Keratinocyte (primary cell): ENCODE data around the gene ACOX2. TPM values are rescaled to one million over a fixed set of nuclear protein-coding genes. Genes with fewer than 3 reads are reported as not detected.

Experiments used
- DNase-seq: peaks from one replicate; pipeline ENCODE4 v3.0.0-alpha.2; 2011; ENCODE audit warnings: low read depth, missing footprints, low spot score
- FAIRE-seq: peaks from 2 replicates; lab custom pipeline; 2011; peaks lifted over from hg19 to GRCh38; lab: Jason Lieb, UNC
- H2AFZ ChIP-seq: 2 replicates; pipeline ENCODE4 v1.6.0; 2012; ENCODE audit warnings: low read length, control low read depth, inconsistent platforms; ENCODE audit not compliant: control insufficient read depth
- H3K27ac ChIP-seq: 2 replicates; pipeline ENCODE4 v1.5.1; 2011; ENCODE audit warnings: low read length; ENCODE audit not compliant: control insufficient read depth, insufficient read depth
- H3K27me3 ChIP-seq: 3 replicates; pipeline ENCODE4 v1.6.0; 2011; ENCODE audit warnings: low read length; ENCODE audit not compliant: control insufficient read depth, insufficient read depth; ENCODE audit errors: extremely low read depth
- H3K36me3 ChIP-seq, 2 experiments: 2 replicates in 1 of 2; 3 replicates in 1 of 2; pipeline ENCODE4 v1.5.1; 2011; ENCODE audit warnings: low read length in 2 of 2, mild to moderate bottlenecking in 1 of 2; ENCODE audit not compliant: control insufficient read depth in 2 of 2, insufficient read depth in 2 of 2; ENCODE audit errors: extremely low read depth in 1 of 2
- H3K4me1 ChIP-seq: 3 replicates; pipeline ENCODE4 v1.5.1; 2011; ENCODE audit warnings: low read length; ENCODE audit not compliant: control insufficient read depth, insufficient read depth; ENCODE audit errors: extremely low read depth
- H3K4me2 ChIP-seq: 3 replicates; pipeline ENCODE4 v1.6.0; 2011; ENCODE audit warnings: low read depth, low read length; ENCODE audit not compliant: control insufficient read depth, insufficient read depth; ENCODE audit errors: extremely low read depth
- H3K4me3 ChIP-seq, 3 experiments: fragments of 200-600 bp in 1 of 3; sonication (generic) in 1 of 3; 2 replicates in 2 of 3; 3 replicates in 1 of 3; pipeline ENCODE4 v1.5.1; 2011 to 2016; ENCODE audit warnings: low read length in 3 of 3, mild to moderate bottlenecking in 3 of 3, control low read depth in 2 of 3, inconsistent platforms in 1 of 3, low read depth in 1 of 3, mixed read lengths in 1 of 3, mixed run types in 1 of 3, moderate library complexity in 1 of 3; ENCODE audit not compliant: control insufficient read depth in 2 of 3, insufficient read depth in 2 of 3; ENCODE audit errors: extremely low read depth in 1 of 3
- H3K79me2 ChIP-seq: 2 replicates; pipeline ENCODE4 v1.6.0; 2012; ENCODE audit warnings: low read length; ENCODE audit not compliant: control insufficient read depth, insufficient read depth
- H3K9ac ChIP-seq: 3 replicates; pipeline ENCODE4 v1.6.0; 2011; ENCODE audit warnings: low read length; ENCODE audit not compliant: control insufficient read depth, insufficient read depth; ENCODE audit errors: extremely low read depth
- H3K9me1 ChIP-seq: 3 replicates; pipeline ENCODE4 v1.6.0; 2011; ENCODE audit warnings: low read length; ENCODE audit not compliant: control insufficient read depth, insufficient read depth; ENCODE audit errors: extremely low read depth
- H3K9me3 ChIP-seq: 2 replicates; pipeline ENCODE4 v1.5.1; 2012; ENCODE audit warnings: low read depth, low read length; ENCODE audit not compliant: control insufficient read depth
- H4K20me1 ChIP-seq: 3 replicates; pipeline ENCODE4 v1.6.0; 2011; ENCODE audit warnings: low read length; ENCODE audit not compliant: control insufficient read depth, insufficient read depth; ENCODE audit errors: extremely low read depth
- CTCF ChIP-seq, 3 experiments: IDR thresholded peaks in 1 of 3; conservative IDR thresholded peaks in 1 of 3; optimal IDR thresholded peaks in 1 of 3; 2 replicates in 2 of 3; 3 replicates in 1 of 3; pipeline versions ENCODE3 to v1.5.1; 2011; ENCODE audit warnings: low read length in 3 of 3, mild to moderate bottlenecking in 3 of 3, moderate library complexity in 2 of 3, control low read depth in 1 of 3, inconsistent platforms in 1 of 3; ENCODE audit not compliant: insufficient read depth in 2 of 3; ENCODE audit errors: extremely low read depth in 1 of 3
- EZH2 ChIP-seq: IDR thresholded peaks from one replicate; pipeline ENCODE4 v1.6.1; 2012; ENCODE audit warnings: inconsistent platforms, mild to moderate bottlenecking, low read length, moderate library complexity
- dilution Hi-C: fragments of 300-500 bp; cut with MboI; formaldehyde crosslinking; loops from one replicate; pipeline ENCODE4 v1.7.0; 2020; ENCODE audit warnings: low sequenced_read_pairs; ENCODE audit not compliant: extremely low pct_ligation_motif_present
- polyA plus RNA-seq, 5 experiments: library from polyadenylated mRNA; depleted of rRNA in 3 of 5; stranded (reverse) in 3 of 5; stranded (forward) in 1 of 5; unstranded in 1 of 5; fragments of >200 nt; gene quantifications; 1 replicate in 1 of 5; 2 replicates in 3 of 5; 3 replicates in 1 of 5; pipeline versions ENCODE4 v1.2.1 to v1.2.3, GENCODE V29; 2011 to 2012; ENCODE audit warnings: missing spikeins in 2 of 5, low read depth in 1 of 5, low replicate concordance in 1 of 5

ACOX2 gene
- polyA plus RNA-seq, 1 donor (not counting 4 experiments of a cell fraction or from before 2014, with no cell fraction given): 0.20 TPM

DNA sequence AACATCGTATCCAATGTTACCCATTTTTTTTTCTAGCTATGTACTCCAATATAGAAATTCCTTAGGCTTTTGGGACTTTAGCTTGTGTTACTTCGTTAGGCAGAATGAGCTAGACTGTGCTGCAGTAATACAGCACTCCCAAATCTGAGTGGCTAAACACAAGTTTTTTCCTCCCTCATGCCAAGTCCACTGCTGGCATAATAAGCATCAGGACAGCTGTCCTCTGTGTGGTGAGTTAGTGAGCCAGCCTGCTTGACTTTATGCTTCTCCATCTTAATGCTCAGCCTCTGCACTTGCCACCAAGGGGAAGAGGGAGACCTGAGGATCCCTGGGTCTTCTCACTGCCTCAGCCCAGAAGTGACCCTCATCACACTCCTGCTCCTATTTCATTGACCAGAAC is 18.2 kb upstream of the ACOX2 start:
- H3K9ac ChIP-seq: no peak overlapping the region
- FAIRE-seq: no peak
- TF ChIP-seq CTCF (optimal IDR thresholded peaks at IDR 0.05 in 1 of 3, IDR thresholded peaks at IDR 0.05 in 1 of 3, conservative IDR thresholded peaks at IDR 0.05 in 1 of 3; ENCODE audit: extremely low read depth in 1 of 3, insufficient read depth in 2 of 3, low read length in 3 of 3) (no peak), EZH2 (no peak)

GRCh38 chr3:58553003-58553402 is 16.0 kb upstream of the ACOX2 start:
- dilution Hi-C loops: no loop called here
- TF ChIP-seq CTCF (optimal IDR thresholded peaks at IDR 0.05 in 1 of 3, IDR thresholded peaks at IDR 0.05 in 1 of 3, conservative IDR thresholded peaks at IDR 0.05 in 1 of 3; ENCODE audit: extremely low read depth in 1 of 3, insufficient read depth in 2 of 3, low read length in 3 of 3): no peak
- TF ChIP-seq EZH2: no peak
- Histone ChIP-seq H2AFZ (no peak overlapping the region), H3K4me2 (no peak overlapping the region), H3K9me1 (no peaks in the 10 kb centered on the region), H3K4me3 (no peak overlapping the region), H3K36me3 (no peaks in the 10 kb centered on the region), H3K9ac (no peak overlapping the region), H3K79me2 (no peaks in the 10 kb centered on the region), H4K20me1 (no peaks in the 10 kb centered on the region), H3K27ac (no peak overlapping the region), H3K4me1 (no peaks in the 10 kb centered on the region), H3K9me3 (no peaks in the 10 kb centered on the region), H3K27me3 (peaks cover 5% of the 10 kb centered on the region)
- FAIRE-seq (no peak), DNase-seq (no peak)

More for the DNA sequence above, 18.2 kb upstream of the ACOX2 start:
- H3K4me2 ChIP-seq: no peak overlapping the region
- dilution Hi-C loops: no loop called here
- H3K27ac ChIP-seq: no peak overlapping the region
- DNase-seq: no peak
- no peaks in the 10 kb centered on the region for H3K9me3 ChIP-seq
- no peak overlapping the region for H2AFZ ChIP-seq
- H3K36me3 ChIP-seq: no peaks in the 10 kb centered on the region
- H3K27me3 ChIP-seq: peaks cover 5% of the 10 kb centered on the region
- no peaks in the 10 kb centered on the region for H3K79me2 ChIP-seq
- H3K9me1 ChIP-seq: no peaks in the 10 kb centered on the region
- H4K20me1 ChIP-seq: no peaks in the 10 kb centered on the region
- no peaks in the 10 kb centered on the region for H3K4me1 ChIP-seq
- no peak overlapping the region for H3K4me3 ChIP-seq
